Gastrocnemius medialis (tissue), 4 donors: ENCODE data around the gene TGFBR2.

Experiments used
- POLR2A ChIP-seq, 2 donors: fragments of 450-650 bp; IDR thresholded peaks; one replicate each; pipeline ENCODE4 v1.6.1; 2017; ENCODE audit warnings: antibody characterized with exemption in 2 of 2, mild to moderate bottlenecking in 2 of 2, moderate library complexity in 2 of 2
- TF ChIP-seq, protein P1 (sequence below), 5 experiments: fragments of 450-650 bp in 3 of 5; fragments of 200-600 bp in 2 of 5; sonication (generic) in 2 of 5; IDR thresholded peaks in 4 of 5; conservative IDR thresholded peaks in 1 of 5; 1 replicate in 4 of 5; 2 replicates in 1 of 5; pipeline ENCODE4 v1.5.1; 2016 to 2019; ENCODE audit warnings: antibody characterized with exemption in 5 of 5, mild to moderate bottlenecking in 3 of 5, moderate library complexity in 3 of 5

DNA sequence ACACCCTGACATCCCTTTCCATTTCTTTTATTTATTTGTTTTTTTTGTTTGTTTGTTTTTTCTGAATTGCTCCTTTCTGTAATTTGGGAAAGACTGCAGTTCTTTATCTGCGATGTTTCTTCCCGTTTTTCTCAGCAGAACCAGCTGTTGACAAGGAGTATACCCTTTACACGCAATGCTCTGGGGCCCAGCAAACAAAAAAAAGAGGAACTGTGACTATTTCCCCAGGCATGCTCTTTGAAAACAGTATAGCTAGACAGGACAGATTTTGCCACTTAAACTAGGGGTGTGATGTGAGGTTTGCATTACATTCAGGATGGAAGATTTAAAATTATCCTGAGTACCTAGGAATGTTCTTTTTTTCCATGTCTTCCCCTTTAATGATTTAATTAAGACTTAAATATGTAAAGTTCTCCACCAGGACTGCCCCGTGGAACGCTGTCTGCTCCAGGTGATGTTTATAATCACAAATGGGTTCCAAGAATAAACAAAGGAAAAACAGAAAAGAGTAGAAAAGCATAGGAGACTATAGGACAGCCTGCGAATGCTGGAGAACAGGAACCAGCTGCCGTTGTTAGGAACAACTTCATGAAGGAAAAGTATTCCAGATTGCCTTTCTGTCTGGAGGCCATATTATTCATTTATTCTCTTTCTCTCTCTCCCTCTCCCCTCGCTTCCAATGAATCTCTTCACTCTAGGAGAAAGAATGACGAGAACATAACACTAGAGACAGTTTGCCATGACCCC lies 43.3 kb downstream of the TGFBR2 start:
- TF ChIP-seq, protein P1, sequence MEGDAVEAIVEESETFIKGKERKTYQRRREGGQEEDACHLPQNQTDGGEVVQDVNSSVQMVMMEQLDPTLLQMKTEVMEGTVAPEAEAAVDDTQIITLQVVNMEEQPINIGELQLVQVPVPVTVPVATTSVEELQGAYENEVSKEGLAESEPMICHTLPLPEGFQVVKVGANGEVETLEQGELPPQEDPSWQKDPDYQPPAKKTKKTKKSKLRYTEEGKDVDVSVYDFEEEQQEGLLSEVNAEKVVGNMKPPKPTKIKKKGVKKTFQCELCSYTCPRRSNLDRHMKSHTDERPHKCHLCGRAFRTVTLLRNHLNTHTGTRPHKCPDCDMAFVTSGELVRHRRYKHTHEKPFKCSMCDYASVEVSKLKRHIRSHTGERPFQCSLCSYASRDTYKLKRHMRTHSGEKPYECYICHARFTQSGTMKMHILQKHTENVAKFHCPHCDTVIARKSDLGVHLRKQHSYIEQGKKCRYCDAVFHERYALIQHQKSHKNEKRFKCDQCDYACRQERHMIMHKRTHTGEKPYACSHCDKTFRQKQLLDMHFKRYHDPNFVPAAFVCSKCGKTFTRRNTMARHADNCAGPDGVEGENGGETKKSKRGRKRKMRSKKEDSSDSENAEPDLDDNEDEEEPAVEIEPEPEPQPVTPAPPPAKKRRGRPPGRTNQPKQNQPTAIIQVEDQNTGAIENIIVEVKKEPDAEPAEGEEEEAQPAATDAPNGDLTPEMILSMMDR (IDR thresholded peaks at IDR 0.05 in 4 of 5, conservative IDR thresholded peaks at IDR 0.05 in 1 of 5) = no peak
- TF ChIP-seq POLR2A (IDR thresholded peaks at IDR 0.05) = no peak
